ENCODE results near the gene SEC14L1.

- TF ChIP-seq POLR2A (IDR thresholded peaks at IDR 0.05) (no peak), CTCF (IDR thresholded peaks at IDR 0.05) (no peak)
Observed at GRCh38 chr17:77092025-77092424, 48.7 kb upstream of the SEC14L1 start.
